RWPE1 (cell line): ENCODE measurements around the gene P3H2.
A peak's percentile ranks its signal among the peaks of the same experiment; 100 is the strongest.
"Not testable (repeated sequence)": the region's sequence is repeated elsewhere in the genome, so short reads cannot be mapped to it uniquely, and the experiment has no call there.

Source experiments
- CTCF ChIA-PET: fragments of 350-600 bp; sonication (Branson Sonifier 250); formaldehyde crosslinking; extraction: SDS; loops from one replicate; lab custom pipeline; 2021; lab: Yijun Ruan, JAX
- POLR2A ChIA-PET: fragments of 400-600 bp; formaldehyde crosslinking; extraction: SDS; loops from one replicate; lab custom pipeline; 2020; ENCODE audit warnings: antibody characterized with exemption; ENCODE audit not compliant: low non-redundant PET; lab: Yijun Ruan, JAX
- DNase-seq: peaks from one replicate; pipeline ENCODE4 v3.0.0; 2012; ENCODE audit warnings: low spot score
- H3K27ac ChIP-seq: fragments of 450-650 bp; 2 replicates; pipeline ENCODE4 v1.5.1; 2017
- TF ChIP-seq, protein P1 (sequence below): fragments of 450-650 bp; conservative IDR thresholded peaks from 2 replicates; pipeline ENCODE4 v1.5.1; 2017; ENCODE audit warnings: low read depth, mild to moderate bottlenecking

Gene P3H2

DNA sequence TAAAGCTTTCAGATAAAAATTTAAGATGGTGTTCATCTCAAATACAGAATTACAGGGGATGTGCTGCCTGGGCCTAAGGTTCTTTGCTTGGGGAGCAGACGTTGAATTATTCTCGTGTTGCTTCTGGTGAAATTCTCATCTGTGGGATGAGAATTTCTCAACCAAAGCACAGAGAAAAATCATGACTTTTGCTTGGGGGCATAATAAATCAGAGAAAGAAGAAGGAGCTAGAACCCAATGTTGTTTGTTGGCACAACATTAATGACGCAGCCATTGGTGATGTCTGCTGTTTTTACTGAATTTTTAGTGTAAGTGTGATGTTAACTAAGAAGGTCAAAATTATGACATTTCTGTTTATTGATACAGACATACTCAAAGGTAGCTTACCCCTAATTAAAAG lies 35.7 kb downstream of the P3H2 start:
- DNase-seq = no peak
- no peak overlapping the region for H3K27ac ChIP-seq
- POLR2A ChIA-PET = no interaction called here
- CTCF ChIA-PET = no interaction called here
- TF ChIP-seq, protein P1, sequence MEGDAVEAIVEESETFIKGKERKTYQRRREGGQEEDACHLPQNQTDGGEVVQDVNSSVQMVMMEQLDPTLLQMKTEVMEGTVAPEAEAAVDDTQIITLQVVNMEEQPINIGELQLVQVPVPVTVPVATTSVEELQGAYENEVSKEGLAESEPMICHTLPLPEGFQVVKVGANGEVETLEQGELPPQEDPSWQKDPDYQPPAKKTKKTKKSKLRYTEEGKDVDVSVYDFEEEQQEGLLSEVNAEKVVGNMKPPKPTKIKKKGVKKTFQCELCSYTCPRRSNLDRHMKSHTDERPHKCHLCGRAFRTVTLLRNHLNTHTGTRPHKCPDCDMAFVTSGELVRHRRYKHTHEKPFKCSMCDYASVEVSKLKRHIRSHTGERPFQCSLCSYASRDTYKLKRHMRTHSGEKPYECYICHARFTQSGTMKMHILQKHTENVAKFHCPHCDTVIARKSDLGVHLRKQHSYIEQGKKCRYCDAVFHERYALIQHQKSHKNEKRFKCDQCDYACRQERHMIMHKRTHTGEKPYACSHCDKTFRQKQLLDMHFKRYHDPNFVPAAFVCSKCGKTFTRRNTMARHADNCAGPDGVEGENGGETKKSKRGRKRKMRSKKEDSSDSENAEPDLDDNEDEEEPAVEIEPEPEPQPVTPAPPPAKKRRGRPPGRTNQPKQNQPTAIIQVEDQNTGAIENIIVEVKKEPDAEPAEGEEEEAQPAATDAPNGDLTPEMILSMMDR = no peak

DNA sequence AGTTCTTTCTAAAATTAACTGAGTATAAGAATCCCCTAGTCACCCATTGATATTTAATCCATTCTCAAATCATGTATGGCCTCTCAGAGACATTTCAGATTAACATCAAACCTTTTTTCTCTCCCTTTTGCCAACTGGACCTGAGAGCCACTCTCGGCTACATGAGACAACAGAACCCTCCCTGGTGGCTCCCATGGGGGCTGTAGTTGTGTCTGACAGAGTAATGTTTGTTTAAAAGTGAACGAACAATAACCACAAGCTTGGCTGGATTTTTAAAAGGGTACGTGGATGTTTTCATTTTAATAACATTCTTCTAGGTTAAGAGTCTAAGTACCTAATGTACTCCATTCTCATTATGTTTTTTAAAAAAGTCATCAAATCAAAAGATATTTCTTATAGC lies 37.1 kb downstream of the P3H2 start:
- DNase-seq = no peak
- no peak overlapping the region for H3K27ac ChIP-seq
- CTCF ChIA-PET = interaction anchor here (0.5 to 0.9 kb wide), 4 partner anchors 11 to 57 kb away, joined by 3 to 4 read pairs (median 3); no protein-coding TSS in a partner anchor
- TF ChIP-seq, protein P1 = no peak
- POLR2A ChIA-PET = no interaction called here

DNA sequence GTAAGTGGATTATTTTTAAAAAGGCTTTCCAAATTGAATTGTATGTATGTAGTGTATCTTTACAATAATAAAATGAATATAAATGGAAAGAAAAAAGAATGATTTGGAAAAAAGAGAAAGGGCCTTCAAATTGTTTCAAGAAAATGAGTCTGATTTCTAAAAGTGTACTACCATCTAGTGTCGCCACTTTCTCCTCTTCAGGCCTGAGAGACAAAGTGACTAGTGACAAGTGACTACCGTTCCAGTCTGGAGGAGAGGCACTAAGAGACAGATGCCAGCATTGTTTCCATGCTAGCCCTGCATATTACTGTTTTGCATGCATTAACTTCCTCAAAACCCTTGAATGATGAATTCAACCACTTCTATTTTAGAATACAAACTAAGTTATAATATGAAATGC lies 39.3 kb downstream of the P3H2 start:
- TF ChIP-seq, protein P1 = no peak
- no peak overlapping the region for H3K27ac ChIP-seq
- no peak for DNase-seq
- POLR2A ChIA-PET = no interaction called here
- CTCF ChIA-PET = interaction anchor here (0.7 kb wide), 1 partner anchor 227 kb away, joined by 3 read pairs; no protein-coding TSS in a partner anchor

DNA sequence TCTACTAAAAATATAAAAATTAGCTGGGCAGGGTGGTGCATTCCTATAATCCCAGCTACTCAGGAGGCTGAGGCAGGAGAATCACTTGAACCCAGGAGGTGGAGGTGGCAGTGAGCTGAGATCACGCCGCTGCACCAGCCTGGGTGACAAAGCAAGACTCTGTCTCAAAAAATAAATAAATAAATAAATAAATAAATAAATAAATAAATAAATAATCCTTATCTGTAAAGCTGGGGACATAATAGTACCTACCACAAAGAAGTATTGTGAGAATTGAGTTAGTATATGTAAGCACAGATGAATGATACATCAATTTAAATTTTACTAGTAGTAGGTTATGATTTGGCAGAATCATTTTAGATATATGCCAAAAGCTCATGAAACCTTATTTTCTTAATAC lies 41.5 kb downstream of the P3H2 start:
- POLR2A ChIA-PET, CTCF ChIA-PET, DNase-seq, H3K27ac ChIP-seq: not testable (repeated sequence)

DNA sequence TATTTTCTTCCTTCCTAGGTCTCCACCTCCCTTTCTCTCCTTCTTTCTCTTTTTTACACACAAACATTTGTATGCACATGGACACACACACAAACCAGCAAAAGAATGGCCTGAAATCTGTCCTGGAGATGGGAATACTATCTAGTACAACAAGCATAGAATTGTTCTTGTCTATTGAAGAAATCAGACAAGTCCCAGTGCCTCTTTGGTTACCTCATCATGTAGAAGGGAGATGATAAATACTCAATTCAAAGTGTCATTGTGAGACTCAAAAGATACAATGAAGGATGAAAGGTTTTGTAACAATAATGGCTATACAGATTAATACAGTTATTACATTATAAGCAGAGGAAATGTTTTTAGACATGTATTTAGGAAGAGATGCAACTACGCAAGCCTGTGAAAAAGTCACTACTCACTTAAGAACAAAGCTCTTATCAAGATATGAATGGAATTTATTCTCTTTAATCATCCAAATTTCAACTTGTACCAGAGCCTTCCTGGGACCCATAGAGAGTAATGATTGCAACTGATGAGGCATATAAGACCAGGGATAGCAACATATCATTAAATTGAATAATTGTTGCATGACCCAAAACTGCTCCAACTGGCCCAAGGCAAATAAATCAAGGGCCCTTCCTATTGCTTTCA lies 43.2 kb downstream of the P3H2 start:
- H3K27ac ChIP-seq = no peak overlapping the region
- TF ChIP-seq, protein P1 = no peak
- POLR2A ChIA-PET = no interaction called here
- CTCF ChIA-PET = interaction anchor here (0.6 to 0.8 kb wide), 2 partner anchors 13 to 371 kb away, joined by 3 read pairs; no protein-coding TSS in a partner anchor
- no peak for DNase-seq

DNA sequence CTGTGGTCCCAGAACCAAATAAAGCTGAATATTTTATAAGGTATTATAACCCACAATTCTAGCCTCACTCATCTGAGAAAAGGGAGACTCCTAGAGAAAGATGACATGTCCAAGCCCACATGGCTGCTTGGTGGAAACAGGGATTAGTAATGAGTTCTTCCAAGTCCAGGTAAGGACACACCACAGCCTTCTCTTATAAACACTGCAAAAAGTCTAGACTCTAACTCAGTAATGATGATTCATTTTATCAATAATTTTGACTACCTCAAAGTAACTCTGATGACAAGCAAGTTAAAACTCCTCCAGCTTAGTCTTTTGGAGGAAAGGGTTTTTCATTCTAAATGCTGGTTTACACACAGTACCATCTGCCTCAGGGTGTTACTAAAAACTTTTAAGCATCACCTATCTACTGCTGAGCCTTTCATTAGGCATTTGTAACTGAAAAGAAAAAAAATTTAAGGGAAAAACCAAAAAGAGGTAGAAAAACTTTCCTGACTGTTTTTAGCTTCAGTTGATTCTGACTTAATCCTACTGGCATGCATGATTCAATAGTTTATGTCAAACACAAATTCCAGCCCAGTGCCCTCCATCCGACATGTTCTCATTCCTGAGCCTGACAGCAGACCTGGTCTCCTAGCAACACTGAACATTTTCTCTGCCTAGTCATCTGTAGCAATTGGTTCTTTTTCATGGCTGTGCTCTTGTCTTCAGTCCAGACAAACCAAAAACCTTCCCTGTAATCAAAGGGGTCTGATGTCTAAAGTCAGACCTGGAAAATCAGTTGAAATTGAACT lies 43.9 kb downstream of the P3H2 start:
- CTCF ChIA-PET = interaction anchor here (0.6 to 0.8 kb wide), 3 partner anchors 12 to 370 kb away, joined by 3 read pairs; partner anchors contain the start of gene CLDN1
- H3K27ac ChIP-seq = no peak overlapping the region
- DNase-seq = peak; percentile 94
- POLR2A ChIA-PET = no interaction called here
- TF ChIP-seq, protein P1 = no peak
